Vagina (tissue), 2 donors: ENCODE results near the gene CFAP46. TPM values are rescaled to one million over a fixed set of nuclear protein-coding genes. Genes with fewer than 3 reads are reported as not detected.

ENCODE experiments used
- DNase-seq, 2 donors: peaks; one replicate each; pipeline ENCODE4 v3.0.0-alpha.2; 2017; ENCODE audit errors: extremely low spot score in 2 of 2
- H3K27ac ChIP-seq: fragments of 200-600 bp; sonication (generic); one replicate; pipeline ENCODE4 v1.5.1; 2019
- H3K27me3 ChIP-seq: fragments of 200-600 bp; sonication (generic); one replicate; pipeline ENCODE4 v1.5.1; 2019
- H3K36me3 ChIP-seq, 2 donors: fragments of 200-600 bp; sonication (generic); one replicate each; pipeline ENCODE4 v1.5.1; 2017 to 2019
- H3K4me1 ChIP-seq: fragments of 200-600 bp; sonication (generic); one replicate; pipeline ENCODE4 v1.5.1; 2019
- H3K4me3 ChIP-seq, 2 donors: fragments of 200-600 bp; sonication (generic); 1 replicate in 1 of 2; 2 replicates in 1 of 2; pipeline ENCODE4 v1.5.1; 2016 to 2019
- H3K9me3 ChIP-seq: fragments of 200-600 bp; sonication (generic); one replicate; pipeline ENCODE4 v1.5.1; 2019
- CTCF ChIP-seq, 3 experiments: fragments of 450-650 bp in 2 of 3; fragments of 200-600 bp in 1 of 3; sonication (generic) in 1 of 3; IDR thresholded peaks; one replicate each; pipeline ENCODE4 v1.5.1; 2017 to 2019; ENCODE audit warnings: antibody characterized with exemption in 3 of 3, mild to moderate bottlenecking in 2 of 3, moderate library complexity in 2 of 3
- POLR2A ChIP-seq, 2 donors: fragments of 450-650 bp; IDR thresholded peaks; one replicate each; pipeline ENCODE4 v1.6.1; 2017; ENCODE audit warnings: antibody characterized with exemption in 2 of 2, mild to moderate bottlenecking in 2 of 2, moderate library complexity in 2 of 2
- POLR2AphosphoS5 ChIP-seq, 2 donors: sonication (generic); formaldehyde crosslinking; IDR thresholded peaks; one replicate each; pipeline ENCODE4 v1.9.0; 2017; ENCODE audit warnings: antibody characterized with exemption in 2 of 2, mild to moderate bottlenecking in 2 of 2, low read depth in 1 of 2; ENCODE audit not compliant: insufficient read depth in 1 of 2
- intact Hi-C: fragments of 100-400 bp; cut with DNase I; formaldehyde crosslinking; loops from one replicate; pipeline ENCODE4 v1.15.1; 2023
- total RNA-seq: library from RNA; depleted of rRNA; stranded (reverse); fragments of >200 nt; gene quantifications from one replicate; pipeline ENCODE4 v1.2.3, GENCODE V29; 2016

The CFAP46 gene
- total RNA-seq, 1 donor from 2014 or later = not detected

GRCh38 chr10:132985546-132985900 lies 43.2 kb upstream of the CFAP46 start:
- intact Hi-C loops = no loop called here
- H3K4me3 ChIP-seq = no peak overlapping the region
- H3K9me3 ChIP-seq = no peaks in the 10 kb centered on the region
- no peaks in the 10 kb centered on the region for H3K27me3 ChIP-seq
- H3K36me3 ChIP-seq = no peaks in the 10 kb centered on the region
- TF ChIP-seq POLR2AphosphoS5 (IDR thresholded peaks at IDR 0.05; ENCODE audit: insufficient read depth in 1 of 2, low read depth in 1 of 2) (no peak), POLR2A (IDR thresholded peaks at IDR 0.05) (no peak), CTCF (IDR thresholded peaks at IDR 0.05) (no peak)
- no peaks in the 10 kb centered on the region for H3K4me1 ChIP-seq
- H3K27ac ChIP-seq = no peak overlapping the region
- no peak for DNase-seq

GRCh38 chr10:132984801-132985545 lies 42.6 kb upstream of the CFAP46 start:
- intact Hi-C loops = no loop called here
- DNase-seq = no peak
- TF ChIP-seq POLR2A (IDR thresholded peaks at IDR 0.05) (no peak), POLR2AphosphoS5 (IDR thresholded peaks at IDR 0.05; ENCODE audit: insufficient read depth in 1 of 2, low read depth in 1 of 2) (no peak), CTCF (IDR thresholded peaks at IDR 0.05) (no peak)
- Histone ChIP-seq H3K27ac (no peak overlapping the region), H3K4me1 (no peaks in the 10 kb centered on the region), H3K9me3 (no peaks in the 10 kb centered on the region), H3K27me3 (no peaks in the 10 kb centered on the region), H3K4me3 (no peak overlapping the region), H3K36me3 (no peaks in the 10 kb centered on the region)

GRCh38 chr10:132984008-132984295 lies 41.6 kb upstream of the CFAP46 start:
- Histone ChIP-seq H3K36me3 (no peaks in the 10 kb centered on the region), H3K4me1 (no peaks in the 10 kb centered on the region), H3K27me3 (no peaks in the 10 kb centered on the region), H3K9me3 (no peaks in the 10 kb centered on the region), H3K27ac (no peak overlapping the region), H3K4me3 (no peak overlapping the region)
- no peak for TF ChIP-seq CTCF (IDR thresholded peaks at IDR 0.05)
- no peak for DNase-seq
- intact Hi-C loops = no loop called here

GRCh38 chr10:132983252-132984007 lies 41.1 kb upstream of the CFAP46 start:
- Histone ChIP-seq H3K9me3 (no peaks in the 10 kb centered on the region), H3K27me3 (no peaks in the 10 kb centered on the region)
- DNase-seq = no peak

More at GRCh38 chr10:132983252-132984007, 41.1 kb upstream of the CFAP46 start:
- intact Hi-C loops = no loop called here
- Histone ChIP-seq H3K36me3 (no peaks in the 10 kb centered on the region), H3K4me1 (no peaks in the 10 kb centered on the region), H3K27ac (no peak overlapping the region), H3K4me3 (no peak overlapping the region)
- no peak for TF ChIP-seq POLR2AphosphoS5 (IDR thresholded peaks at IDR 0.05; ENCODE audit: insufficient read depth in 1 of 2, low read depth in 1 of 2)
- no peak for TF ChIP-seq CTCF (IDR thresholded peaks at IDR 0.05)
- TF ChIP-seq POLR2A (IDR thresholded peaks at IDR 0.05) = no peak
